Measurements from ENCODE around the gene LDHAL6A. TPM values are rescaled to one million over a fixed set of nuclear protein-coding genes. Genes with fewer than 3 reads are reported as not detected.

Gene LDHAL6A
- total RNA-seq, 1 donor from 2014 or later: not detected

Other genes starting within 250 kb of the LDHAL6A start
- gene SAA4, start 219.1 kb upstream of the LDHAL6A start, total RNA-seq: not detected
- not detected for gene SAA2, start 207.2 kb upstream of the LDHAL6A start, total RNA-seq
- not detected for gene SAA1, start 189.6 kb upstream of the LDHAL6A start, total RNA-seq
- gene HPS5, start 133.7 kb upstream of the LDHAL6A start, total RNA-seq: 64.7 TPM
- 45.9 TPM for gene GTF2H1, start 133.3 kb upstream of the LDHAL6A start, total RNA-seq
- gene LDHA, start 61.3 kb upstream of the LDHAL6A start, total RNA-seq: 390 TPM
- not detected for gene LDHC, start 43.5 kb upstream of the LDHAL6A start, total RNA-seq
- gene TSG101, start 71.1 kb downstream of the LDHAL6A start, total RNA-seq: 45.4 TPM
- 12.0 TPM for gene UEVLD, start 132.9 kb downstream of the LDHAL6A start, total RNA-seq
- not detected for gene MISFA, start 143.9 kb downstream of the LDHAL6A start, total RNA-seq
- gene SPTY2D1, start 178.5 kb downstream of the LDHAL6A start, total RNA-seq: 13.6 TPM
- gene TMEM86A, start 242.9 kb downstream of the LDHAL6A start, total RNA-seq: 3.1 TPM